Astrocyte (in vitro differentiated cells and primary cell): ENCODE results near the gene ABCA4.

Experiments
- CTCF ChIP-seq: IDR thresholded peaks from 2 replicates; pipeline ENCODE4 v1.5.1; 2011; ENCODE audit warnings: low read depth, mild to moderate bottlenecking, inconsistent platforms, low read length, moderate library complexity; ENCODE audit not compliant: insufficient read depth
- EZH2 ChIP-seq: IDR thresholded peaks from 2 replicates; pipeline ENCODE4 v1.6.1; 2012; ENCODE audit warnings: mild to moderate bottlenecking, low read length, inconsistent platforms; ENCODE audit not compliant: insufficient read depth

GRCh38 chr1:94081566-94082344 lies 39.2 kb downstream of the ABCA4 start:
- TF ChIP-seq CTCF (no peak), EZH2 (no peak)
